MG63 (cell line): ENCODE measurements around the gene GPAM. TPM values are rescaled to one million over a fixed set of nuclear protein-coding genes. Genes with fewer than 3 reads are reported as not detected.
"Not testable (repeated sequence)": the region's sequence is repeated elsewhere in the genome, so short reads cannot be mapped to it uniquely, and the experiment has no call there.

Experiments
- DNase-seq: peaks from one replicate; pipeline ENCODE4 v3.0.0-alpha.2; 2020
- H3K27me3 ChIP-seq: fragments of 250-450 bp; sonication (Bioruptor Pico); 2 replicates; pipeline ENCODE4 v1.5.1; 2020; ENCODE audit warnings: mild to moderate bottlenecking, moderate library complexity
- H3K36me3 ChIP-seq: fragments of 250-450 bp; sonication (Bioruptor Pico); 2 replicates; pipeline ENCODE4 v1.5.1; 2020; ENCODE audit warnings: mild to moderate bottlenecking, moderate library complexity
- H3K4me3 ChIP-seq: fragments of 250-450 bp; sonication (Bioruptor Pico); 2 replicates; pipeline ENCODE4 v1.5.1; 2020; ENCODE audit warnings: mild to moderate bottlenecking, moderate library complexity
- H3K9me3 ChIP-seq: fragments of 250-450 bp; sonication (Bioruptor Pico); 2 replicates; pipeline ENCODE4 v1.5.1; 2020; ENCODE audit warnings: mild to moderate bottlenecking, moderate library complexity
- total RNA-seq: library from RNA; depleted of rRNA; stranded (reverse); fragments of >200 nt; shearing (Covaris generic); gene quantifications from 2 replicates; pipeline ENCODE4 v1.2.3, GENCODE V29; 2014; ENCODE audit warnings: low replicate concordance

The GPAM gene
- total RNA-seq, 1 experiment from 2014 or later = 4.4 TPM

- DNase-seq, H3K4me3 ChIP-seq, H3K9me3 ChIP-seq, H3K27me3 ChIP-seq, H3K36me3 ChIP-seq: not testable (repeated sequence)
Observed at GRCh38 chr10:112197662-112198061, 14.1 kb upstream of the GPAM start.

GRCh38 chr10:112195224-112195623 is 11.7 kb upstream of the GPAM start:
- DNase-seq = no peak
- H3K27me3 ChIP-seq = no peaks in the 10 kb centered on the region
- no peak overlapping the region for H3K4me3 ChIP-seq
- no peaks in the 10 kb centered on the region for H3K9me3 ChIP-seq
- H3K36me3 ChIP-seq = no peaks in the 10 kb centered on the region

- Histone ChIP-seq H3K36me3 (no peaks in the 10 kb centered on the region), H3K27me3 (no peaks in the 10 kb centered on the region), H3K9me3 (no peaks in the 10 kb centered on the region; the same call in 1 of the 2 replicates), H3K4me3 (no peak overlapping the region)
- no peak for DNase-seq
Observed at GRCh38 chr10:112191791-112192190, 8.2 kb upstream of the GPAM start.

- Histone ChIP-seq H3K36me3 (no peaks in the 10 kb centered on the region), H3K4me3 (no peak overlapping the region), H3K9me3 (no peaks in the 10 kb centered on the region; the same call in 1 of the 2 replicates), H3K27me3 (no peaks in the 10 kb centered on the region)
- no peak for DNase-seq
Observed at GRCh38 chr10:112191041-112191590, 7.6 kb upstream of the GPAM start.

GRCh38 chr10:112189465-112189864 is 5.9 kb upstream of the GPAM start:
- no peaks in the 10 kb centered on the region for H3K27me3 ChIP-seq
- H3K36me3 ChIP-seq = no peaks in the 10 kb centered on the region
- H3K4me3 ChIP-seq = no peak overlapping the region
- peaks cover 8% of the 10 kb centered on the region for H3K9me3 ChIP-seq
- DNase-seq = no peak

GRCh38 chr10:112187527-112187926 is 4.0 kb upstream of the GPAM start:
- peaks cover 8% of the 10 kb centered on the region for H3K9me3 ChIP-seq
- H3K4me3 ChIP-seq = no peak overlapping the region
- H3K27me3 ChIP-seq = no peaks in the 10 kb centered on the region
- DNase-seq = no peak
- H3K36me3 ChIP-seq = no peaks in the 10 kb centered on the region

GRCh38 chr10:112185959-112186358 is 2.4 kb upstream of the GPAM start:
- peaks cover 8% of the 10 kb centered on the region for H3K9me3 ChIP-seq
- no peak for DNase-seq
- no peaks in the 10 kb centered on the region for H3K27me3 ChIP-seq
- no peaks in the 10 kb centered on the region; the same call in 1 of the 2 replicates for H3K36me3 ChIP-seq
- H3K4me3 ChIP-seq = no peak overlapping the region

GRCh38 chr10:112184379-112184778 is 814 bp upstream of the GPAM start:
- no peak for DNase-seq
- peaks cover 8% of the 10 kb centered on the region for H3K9me3 ChIP-seq
- peak overlapping the region; percentile 80 for H3K4me3 ChIP-seq
- H3K27me3 ChIP-seq = no peaks in the 10 kb centered on the region
- H3K36me3 ChIP-seq = peaks cover 5% of the 10 kb centered on the region

- peaks cover 8% of the 10 kb centered on the region for H3K9me3 ChIP-seq
- DNase-seq = no peak
- peaks cover 8% of the 10 kb centered on the region for H3K36me3 ChIP-seq
- H3K27me3 ChIP-seq = no peaks in the 10 kb centered on the region
- peak overlapping the region; percentile 80 for H3K4me3 ChIP-seq
Observed at GRCh38 chr10:112184052-112184371, 447 bp upstream of the GPAM start.

GRCh38 chr10:112182784-112183328 is 709 bp downstream of the GPAM start:
- Histone ChIP-seq H3K4me3 (peak overlapping the region; percentile 80), H3K9me3 (peaks cover 8% of the 10 kb centered on the region), H3K27me3 (no peaks in the 10 kb centered on the region), H3K36me3 (peaks cover 12% of the 10 kb centered on the region)
- DNase-seq = no peak

- H3K4me3 ChIP-seq = no peak overlapping the region
- H3K9me3 ChIP-seq = no peaks in the 10 kb centered on the region
- DNase-seq = no peak
- H3K27me3 ChIP-seq = no peaks in the 10 kb centered on the region
- peaks cover 36% of the 10 kb centered on the region for H3K36me3 ChIP-seq
Observed at GRCh38 chr10:112177247-112177646, 6.3 kb downstream of the GPAM start.

- peaks cover 36% of the 10 kb centered on the region for H3K36me3 ChIP-seq
Observed at GRCh38 chr10:112176543-112176942, 7.0 kb downstream of the GPAM start.

GRCh38 chr10:112175409-112175808 is 8.2 kb downstream of the GPAM start:
- Histone ChIP-seq H3K36me3 (peaks cover 36% of the 10 kb centered on the region), H3K9me3 (no peaks in the 10 kb centered on the region), H3K27me3 (no peaks in the 10 kb centered on the region), H3K4me3 (no peak overlapping the region)
- no peak for DNase-seq

More at GRCh38 chr10:112176543-112176942, 7.0 kb downstream of the GPAM start:
- no peaks in the 10 kb centered on the region for H3K27me3 ChIP-seq
- no peaks in the 10 kb centered on the region for H3K9me3 ChIP-seq
- no peak overlapping the region for H3K4me3 ChIP-seq
- no peak for DNase-seq

- Histone ChIP-seq H3K36me3 (peaks cover 34% of the 10 kb centered on the region), H3K4me3 (no peak overlapping the region), H3K9me3 (no peaks in the 10 kb centered on the region), H3K27me3 (no peaks in the 10 kb centered on the region)
- no peak for DNase-seq
Observed at GRCh38 chr10:112173206-112173605, 10.4 kb downstream of the GPAM start.

- Histone ChIP-seq H3K4me3 (no peak overlapping the region), H3K36me3 (peaks cover 25% of the 10 kb centered on the region), H3K27me3 (no peaks in the 10 kb centered on the region), H3K9me3 (no peaks in the 10 kb centered on the region)
- no peak for DNase-seq
Observed at GRCh38 chr10:112168733-112169132, 14.8 kb downstream of the GPAM start.

- Histone ChIP-seq H3K36me3 (peaks cover 17% of the 10 kb centered on the region), H3K27me3 (no peaks in the 10 kb centered on the region), H3K4me3 (no peak overlapping the region), H3K9me3 (no peaks in the 10 kb centered on the region)
- no peak for DNase-seq
Observed at GRCh38 chr10:112166800-112167199, 16.8 kb downstream of the GPAM start.

GRCh38 chr10:112161757-112162518 is 21.6 kb downstream of the GPAM start:
- H3K9me3 ChIP-seq = no peaks in the 10 kb centered on the region
- no peak overlapping the region for H3K4me3 ChIP-seq
- H3K27me3 ChIP-seq = no peaks in the 10 kb centered on the region
- no peak for DNase-seq
- H3K36me3 ChIP-seq = peaks cover 23% of the 10 kb centered on the region

- no peaks in the 10 kb centered on the region for H3K27me3 ChIP-seq
- DNase-seq = no peak
- H3K36me3 ChIP-seq = peaks cover 21% of the 10 kb centered on the region
- no peak overlapping the region for H3K4me3 ChIP-seq
- H3K9me3 ChIP-seq = no peaks in the 10 kb centered on the region
Observed at GRCh38 chr10:112160834-112161233, 22.7 kb downstream of the GPAM start.
